ENCODE data around the gene DGKD.

Gene DGKD

GRCh38 chr2:233453111-233453915 lies 99.0 kb downstream of the DGKD start:
- intact Hi-C loops (cut with DNase I; ENCODE audit: low total_unique reads) = no loop called here
- Histone ChIP-seq H3K36me3 (peaks cover 81 to 100% (median 98%) of the 10 kb centered on the region in 3 donors), H3K27ac (no peak overlapping the region), H3K27me3 (no peaks in the 10 kb centered on the region), H3K4me3 (no peak overlapping the region), H3K4me1 (peaks cover 0 to 7% (median 2%) of the 10 kb centered on the region in 4 donors), H3K9me3 (no peaks in the 10 kb centered on the region)
- TF ChIP-seq CTCF (IDR thresholded peaks at IDR 0.05) = no peak
- DNase-seq = peak in 1 of 2 donors; percentile 63

- Histone ChIP-seq H3K4me1 (peaks cover 0 to 3% (median 1%) of the 10 kb centered on the region in 4 donors), H3K27me3 (no peaks in the 10 kb centered on the region), H3K4me3 (no peak overlapping the region), H3K27ac (no peak overlapping the region), H3K9me3 (no peaks in the 10 kb centered on the region), H3K36me3 (peaks cover 87 to 100% (median 98%) of the 10 kb centered on the region in 3 donors)
- intact Hi-C loops (cut with DNase I; ENCODE audit: low total_unique reads) = no loop called here
- TF ChIP-seq CTCF (IDR thresholded peaks at IDR 0.05) = no peak
- DNase-seq = no peak
These were observed 99.6 kb downstream of the DGKD start for GRCh38 chr2:233453916-233454315.

- TF ChIP-seq CTCF (IDR thresholded peaks at IDR 0.05) = no peak
- Histone ChIP-seq H3K27ac (no peak overlapping the region), H3K27me3 (no peaks in the 10 kb centered on the region), H3K9me3 (no peaks in the 10 kb centered on the region), H3K4me3 (no peak overlapping the region), H3K36me3 (peaks cover 88 to 100% (median 98%) of the 10 kb centered on the region in 3 donors), H3K4me1 (no peaks in the 10 kb centered on the region)
- peak in 1 of 2 donors; percentile 53 for DNase-seq
- intact Hi-C loops (cut with DNase I; ENCODE audit: low total_unique reads) = no loop called here
These were observed 100.7 kb downstream of the DGKD start for GRCh38 chr2:233455006-233455405.

GRCh38 chr2:233455491-233455890 lies 101.2 kb downstream of the DGKD start:
- H3K27ac ChIP-seq = no peak overlapping the region
- DNase-seq = peak in 1 of 2 donors; percentile 37
- H3K36me3 ChIP-seq = peaks cover 88 to 100% (median 98%) of the 10 kb centered on the region in 3 donors

GRCh38 chr2:233456111-233456510 lies 101.8 kb downstream of the DGKD start:
- intact Hi-C loops (cut with DNase I; ENCODE audit: low total_unique reads) = no loop called here

More at GRCh38 chr2:233455491-233455890, 101.2 kb downstream of the DGKD start:
- no peak overlapping the region for H3K4me3 ChIP-seq
- no peaks in the 10 kb centered on the region for H3K27me3 ChIP-seq
- intact Hi-C loops (cut with DNase I; ENCODE audit: low total_unique reads) = no loop called here
- no peaks in the 10 kb centered on the region for H3K9me3 ChIP-seq
- TF ChIP-seq CTCF (IDR thresholded peaks at IDR 0.05) = no peak
- no peaks in the 10 kb centered on the region for H3K4me1 ChIP-seq

More at GRCh38 chr2:233456111-233456510, 101.8 kb downstream of the DGKD start:
- Histone ChIP-seq H3K4me3 (no peak overlapping the region), H3K27me3 (no peaks in the 10 kb centered on the region), H3K36me3 (peaks cover 84 to 100% (median 97%) of the 10 kb centered on the region in 3 donors), H3K27ac (no peak overlapping the region), H3K9me3 (no peaks in the 10 kb centered on the region), H3K4me1 (no peaks in the 10 kb centered on the region)
- TF ChIP-seq CTCF (IDR thresholded peaks at IDR 0.05) = no peak
- no peak for DNase-seq
